BE2C (cell line): ENCODE measurements around the gene EVL.

Source experiments
- DNase-seq: peaks from one replicate; pipeline ENCODE4 v3.0.0-alpha.2; 2020
- H3K27me3 ChIP-seq: fragments of 250-450 bp; sonication (Bioruptor Pico); 2 replicates; pipeline ENCODE4 v1.5.1; 2020; ENCODE audit warnings: mild to moderate bottlenecking
- H3K36me3 ChIP-seq: fragments of 250-450 bp; sonication (Bioruptor Pico); 2 replicates; pipeline ENCODE4 v1.5.1; 2020; ENCODE audit warnings: mild to moderate bottlenecking
- H3K4me1 ChIP-seq: fragments of 250-450 bp; sonication (Bioruptor Pico); 2 replicates; pipeline ENCODE4 v1.5.1; 2020
- H3K4me3 ChIP-seq: 2 replicates; pipeline ENCODE4 v1.5.1; 2011; ENCODE audit warnings: low read depth, low read length
- H3K9me3 ChIP-seq: fragments of 250-450 bp; sonication (Bioruptor Pico); 2 replicates; pipeline ENCODE4 v1.5.1; 2020
- CTCF ChIP-seq: IDR thresholded peaks from 2 replicates; pipeline ENCODE4 v1.5.1; 2012; ENCODE audit warnings: mild to moderate bottlenecking, low read depth, low read length

Gene EVL

GRCh38 chr14:100117026-100117425 lies 51.8 kb downstream of the EVL start:
- TF ChIP-seq CTCF = no peak
- Histone ChIP-seq H3K4me3 (no peak overlapping the region), H3K4me1 (no peaks in the 10 kb centered on the region), H3K36me3 (0 out of 2 replicates have a peak, but pooled peaks cover 4% of the 10 kb centered on the region), H3K9me3 (no peaks in the 10 kb centered on the region; the same call in 1 of the 2 replicates), H3K27me3 (no peaks in the 10 kb centered on the region)
- no peak for DNase-seq

- Histone ChIP-seq H3K4me1 (no peaks in the 10 kb centered on the region), H3K4me3 (no peak overlapping the region), H3K9me3 (no peaks in the 10 kb centered on the region; the same call in 1 of the 2 replicates), H3K36me3 (0 out of 2 replicates have a peak, but pooled peaks cover 4% of the 10 kb centered on the region), H3K27me3 (no peaks in the 10 kb centered on the region)
- no peak for TF ChIP-seq CTCF
- DNase-seq = no peak
These were observed 52.6 kb downstream of the EVL start for GRCh38 chr14:100117633-100118395.

- no peaks in the 10 kb centered on the region for H3K27me3 ChIP-seq
- 0 out of 2 replicates have a peak, but pooled peaks cover 8% of the 10 kb centered on the region for H3K36me3 ChIP-seq
- H3K9me3 ChIP-seq = no peaks in the 10 kb centered on the region; the same call in 1 of the 2 replicates
- H3K4me1 ChIP-seq = no peaks in the 10 kb centered on the region
- DNase-seq = no peak
- no peak for TF ChIP-seq CTCF
- H3K4me3 ChIP-seq = no peak overlapping the region
These were observed 53.3 kb downstream of the EVL start for GRCh38 chr14:100118396-100119011.

- peaks cover 14% of the 10 kb centered on the region for H3K36me3 ChIP-seq
- no peaks in the 10 kb centered on the region for H3K4me1 ChIP-seq
- H3K27me3 ChIP-seq = no peaks in the 10 kb centered on the region
- DNase-seq = no peak
- H3K9me3 ChIP-seq = no peaks in the 10 kb centered on the region; the same call in 1 of the 2 replicates
- TF ChIP-seq CTCF = no peak
- H3K4me3 ChIP-seq = no peak overlapping the region
These were observed 54.0 kb downstream of the EVL start for GRCh38 chr14:100119251-100119650.

GRCh38 chr14:100120522-100121269 lies 55.5 kb downstream of the EVL start:
- Histone ChIP-seq H3K36me3 (peaks cover 19% of the 10 kb centered on the region), H3K4me3 (no peak overlapping the region), H3K9me3 (no peaks in the 10 kb centered on the region; the same call in 1 of the 2 replicates), H3K27me3 (no peaks in the 10 kb centered on the region), H3K4me1 (no peaks in the 10 kb centered on the region)
- no peak for DNase-seq
- TF ChIP-seq CTCF = no peak
